Hepatocyte (in vitro differentiated cells): ENCODE measurements around the gene GLYATL2.

Source experiments
- EZH2 ChIP-seq: fragments of 200-600 bp; sonication (generic); IDR thresholded peaks from 2 replicates; pipeline ENCODE4 v1.6.1; 2016; ENCODE audit warnings: antibody characterized with exemption, mild to moderate bottlenecking, borderline replicate concordance
- EZH2phosphoT487 ChIP-seq: fragments of 200-600 bp; sonication (generic); IDR thresholded peaks from one replicate; pipeline ENCODE4 v1.6.1; 2018; ENCODE audit warnings: antibody characterized with exemption, mild to moderate bottlenecking, low read depth, moderate library complexity; ENCODE audit not compliant: unreplicated experiment, severe bottlenecking
- TF ChIP-seq, protein P1 (sequence below): fragments of 200-600 bp; sonication (generic); IDR thresholded peaks from 2 replicates; pipeline ENCODE4 v1.5.1; 2016; ENCODE audit warnings: antibody characterized with exemption, mild to moderate bottlenecking; ENCODE audit not compliant: poor library complexity

DNA sequence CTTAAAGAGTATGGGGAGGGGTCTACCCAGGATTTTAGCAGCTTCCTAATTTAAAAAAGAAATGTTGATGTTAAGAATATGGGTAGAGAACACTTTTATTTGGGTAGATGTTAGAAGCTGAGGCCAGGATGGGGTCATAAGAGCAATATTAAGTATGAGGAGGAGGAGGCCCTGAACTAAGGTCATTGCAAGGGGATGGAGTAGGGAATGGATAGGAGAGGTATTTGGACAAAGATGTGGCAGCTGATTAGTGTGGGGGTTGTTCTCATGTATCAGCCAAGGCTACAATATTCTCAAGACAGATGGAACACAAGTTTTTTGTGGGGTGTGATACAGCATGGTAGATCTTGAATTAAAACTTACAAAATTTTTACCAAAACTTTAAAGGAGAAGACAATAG is 35.7 kb upstream of the GLYATL2 start:
- TF ChIP-seq, protein P1, sequence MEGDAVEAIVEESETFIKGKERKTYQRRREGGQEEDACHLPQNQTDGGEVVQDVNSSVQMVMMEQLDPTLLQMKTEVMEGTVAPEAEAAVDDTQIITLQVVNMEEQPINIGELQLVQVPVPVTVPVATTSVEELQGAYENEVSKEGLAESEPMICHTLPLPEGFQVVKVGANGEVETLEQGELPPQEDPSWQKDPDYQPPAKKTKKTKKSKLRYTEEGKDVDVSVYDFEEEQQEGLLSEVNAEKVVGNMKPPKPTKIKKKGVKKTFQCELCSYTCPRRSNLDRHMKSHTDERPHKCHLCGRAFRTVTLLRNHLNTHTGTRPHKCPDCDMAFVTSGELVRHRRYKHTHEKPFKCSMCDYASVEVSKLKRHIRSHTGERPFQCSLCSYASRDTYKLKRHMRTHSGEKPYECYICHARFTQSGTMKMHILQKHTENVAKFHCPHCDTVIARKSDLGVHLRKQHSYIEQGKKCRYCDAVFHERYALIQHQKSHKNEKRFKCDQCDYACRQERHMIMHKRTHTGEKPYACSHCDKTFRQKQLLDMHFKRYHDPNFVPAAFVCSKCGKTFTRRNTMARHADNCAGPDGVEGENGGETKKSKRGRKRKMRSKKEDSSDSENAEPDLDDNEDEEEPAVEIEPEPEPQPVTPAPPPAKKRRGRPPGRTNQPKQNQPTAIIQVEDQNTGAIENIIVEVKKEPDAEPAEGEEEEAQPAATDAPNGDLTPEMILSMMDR: no peak
- TF ChIP-seq EZH2phosphoT487 (no peak), EZH2 (no peak)
